H1 (cell line): Measurements from ENCODE around the gene ADGB. TPM values are rescaled to one million over a fixed set of nuclear protein-coding genes. Genes with fewer than 3 reads are reported as not detected.

Experiments
- CTCF ChIA-PET: fragments of 300-600 bp; sonication (Branson Sonifier 250); formaldehyde crosslinking; loops from one replicate; lab custom pipeline; 2021; ENCODE audit not compliant: partially characterized antibody; lab: Charles Lee
- POLR2A ChIA-PET: fragments of 300-600 bp; sonication (Branson Sonifier 250); formaldehyde crosslinking; loops from one replicate; lab custom pipeline; 2021; ENCODE audit warnings: inconsistent platforms; ENCODE audit not compliant: partially characterized antibody; lab: Charles Lee
- DNase-seq, 2 experiments: peaks; one replicate each; pipeline versions ENCODE4 v3.0.0 to v3.0.0-alpha.2; 2010 to 2022; ENCODE audit warnings: low spot score in 2 of 2, low read depth in 1 of 2, mixed read lengths in 1 of 2
- FAIRE-seq: peaks from 2 replicates; lab custom pipeline; 2011; peaks lifted over from hg19 to GRCh38; lab: Jason Lieb, UNC
- H2AFZ ChIP-seq: 2 replicates; pipeline ENCODE4 v1.8.1; 2012; ENCODE audit warnings: low read length, inconsistent platforms
- H2AK5ac ChIP-seq: 2 replicates; pipeline ENCODE4 v1.6.1; 2013; ENCODE audit warnings: low read depth, low read length
- H2BK120ac ChIP-seq: replicated peaks from 2 replicates; pipeline ENCODE3; 2013; ENCODE audit warnings: low read depth, low read length, inconsistent platforms
- H2BK12ac ChIP-seq: 2 replicates; pipeline ENCODE4 v1.6.1; 2013; ENCODE audit warnings: low read depth, low read length
- H2BK15ac ChIP-seq: 2 replicates; pipeline ENCODE4 v1.6.1; 2013; ENCODE audit warnings: low read length
- H2BK20ac ChIP-seq: 2 replicates; pipeline ENCODE4 v1.6.1; 2013; ENCODE audit warnings: low read length
- H2BK5ac ChIP-seq: 2 replicates; pipeline ENCODE4 v1.6.1; 2013; ENCODE audit warnings: low read depth, low read length
- H3K14ac ChIP-seq: 2 replicates; pipeline ENCODE4 v1.6.1; 2013; ENCODE audit warnings: inconsistent platforms; ENCODE audit not compliant: insufficient read length
- H3K18ac ChIP-seq: 2 replicates; pipeline ENCODE4 v1.6.1; 2013; ENCODE audit warnings: low read length; ENCODE audit errors: extremely low read depth
- H3K23ac ChIP-seq: 2 replicates; pipeline ENCODE4 v1.6.1; 2013; ENCODE audit warnings: inconsistent platforms; ENCODE audit not compliant: insufficient read length
- H3K23me2 ChIP-seq: 2 replicates; pipeline ENCODE4 v1.6.1; 2013; ENCODE audit warnings: low read depth, low read length
- H3K27ac ChIP-seq: 2 replicates; pipeline ENCODE4 v1.6.1; 2011; ENCODE audit warnings: low read depth, low read length, inconsistent platforms
- H3K27me3 ChIP-seq, 4 experiments: replicated peaks in 1 of 4; 1 replicate in 1 of 4; 2 replicates in 3 of 4; pipeline versions ENCODE4 v1.6.1 to v1.8.1; 2011 to 2013; ENCODE audit warnings: low read length in 3 of 4, mild to moderate bottlenecking in 3 of 4, inconsistent platforms in 2 of 4, mixed read lengths in 2 of 4, moderate library complexity in 1 of 4; ENCODE audit not compliant: control insufficient read depth in 3 of 4, insufficient read depth in 3 of 4; ENCODE audit errors: extremely low read depth in 1 of 4
- H3K36me3 ChIP-seq, 4 experiments: 2 replicates each; pipeline versions ENCODE4 v1.6.1 to v1.8.1; 2011 to 2013; ENCODE audit warnings: mild to moderate bottlenecking in 4 of 4, low read length in 3 of 4, moderate library complexity in 2 of 4, control low read depth in 1 of 4, inconsistent platforms in 1 of 4; ENCODE audit not compliant: insufficient read depth in 4 of 4, control insufficient read depth in 2 of 4
- H3K4ac ChIP-seq: replicated peaks from 2 replicates; pipeline ENCODE3; 2013; ENCODE audit warnings: low read length, low read depth, mixed read lengths, inconsistent platforms; ENCODE audit not compliant: insufficient read length
- H3K4me1 ChIP-seq, 4 experiments: replicated peaks in 1 of 4; 1 replicate in 1 of 4; 2 replicates in 3 of 4; pipeline versions ENCODE4 v1.6.1 to v1.8.1; 2011 to 2013; ENCODE audit warnings: low read length in 3 of 4, inconsistent platforms in 2 of 4, mixed read lengths in 1 of 4; ENCODE audit not compliant: insufficient read depth in 4 of 4, control insufficient read depth in 3 of 4
- H3K4me2 ChIP-seq, 2 experiments: 2 replicates each; pipeline versions ENCODE4 v1.6.1 to v1.8.1; 2011 to 2013; ENCODE audit warnings: low read depth in 2 of 2, low read length in 2 of 2, control low read depth in 1 of 2, inconsistent platforms in 1 of 2, mild to moderate bottlenecking in 1 of 2; ENCODE audit not compliant: insufficient read depth in 1 of 2
- H3K4me3 ChIP-seq, 4 experiments: fragments of 200-600, 300-600 bp in 1 of 4; sonication (generic), shearing (Covaris generic), sonication (Bioruptor Twin) in 1 of 4; 2 replicates each; pipeline versions ENCODE4 v1.5.1 to v1.8.1; 2011 to 2016; ENCODE audit warnings: low read length in 4 of 4, low read depth in 3 of 4, control low read depth in 2 of 4, inconsistent platforms in 2 of 4, mild to moderate bottlenecking in 2 of 4, mixed read lengths in 1 of 4, moderate library complexity in 1 of 4; ENCODE audit not compliant: insufficient read depth in 2 of 4; ENCODE audit errors: extremely low read depth in 1 of 4
- H3K56ac ChIP-seq: replicated peaks from 2 replicates; pipeline ENCODE3; 2013; ENCODE audit warnings: low read depth, mild to moderate bottlenecking, mixed read lengths, low read length, inconsistent platforms; ENCODE audit not compliant: insufficient read length
- H3K79me1 ChIP-seq: 2 replicates; pipeline ENCODE4 v1.6.1; 2013; ENCODE audit warnings: low read depth, low read length, control low read depth
- H3K79me2 ChIP-seq, 2 experiments: 2 replicates each; pipeline versions ENCODE4 v1.6.1 to v1.8.1; 2012 to 2013; ENCODE audit warnings: low read length in 2 of 2, mild to moderate bottlenecking in 2 of 2, inconsistent platforms in 1 of 2; ENCODE audit not compliant: insufficient read depth in 2 of 2, control insufficient read depth in 1 of 2
- H3K9ac ChIP-seq, 4 experiments: replicated peaks in 1 of 4; 1 replicate in 1 of 4; 2 replicates in 3 of 4; pipeline versions ENCODE4 v1.6.1 to v1.8.1; 2011 to 2013; ENCODE audit warnings: low read depth in 3 of 4, low read length in 3 of 4, control low read depth in 2 of 4, mild to moderate bottlenecking in 2 of 4, moderate library complexity in 2 of 4, inconsistent platforms in 1 of 4; ENCODE audit errors: extremely low read depth in 1 of 4
- H3K9me3 ChIP-seq, 2 experiments: 2 replicates each; pipeline versions ENCODE4 v1.6.1 to v1.8.1; 2012 to 2013; ENCODE audit warnings: mild to moderate bottlenecking in 2 of 2, moderate library complexity in 2 of 2, control low read depth in 1 of 2, inconsistent platforms in 1 of 2, low read depth in 1 of 2, low read length in 1 of 2, mixed read lengths in 1 of 2; ENCODE audit not compliant: insufficient read depth in 2 of 2
- H4K20me1 ChIP-seq, 2 experiments: replicated peaks in 1 of 2; 2 replicates each; pipeline versions ENCODE3 to v1.8.1; 2011 to 2013; ENCODE audit warnings: inconsistent platforms in 2 of 2, low read length in 2 of 2, mild to moderate bottlenecking in 1 of 2; ENCODE audit not compliant: insufficient read depth in 2 of 2, control insufficient read depth in 1 of 2
- H4K5ac ChIP-seq: 2 replicates; pipeline ENCODE4 v1.6.1; 2013; ENCODE audit warnings: low read length, low read depth, mixed read lengths, inconsistent platforms; ENCODE audit not compliant: insufficient read length
- H4K8ac ChIP-seq: 2 replicates; pipeline ENCODE4 v1.8.0; 2013; ENCODE audit warnings: mild to moderate bottlenecking, moderate library complexity, low read length, inconsistent platforms; ENCODE audit not compliant: insufficient read depth; ENCODE audit errors: extremely low read depth
- H4K91ac ChIP-seq: replicated peaks from 2 replicates; pipeline ENCODE3; 2013; ENCODE audit warnings: low read length, mixed read lengths, inconsistent platforms; ENCODE audit not compliant: insufficient read length
- ASH2L ChIP-seq: fragments of 200-600, 300-600 bp; sonication (generic); IDR thresholded peaks from one replicate; pipeline ENCODE4 v1.7.1; 2017; ENCODE audit warnings: low read length
- EZH2 ChIP-seq: fragments of 200-600 bp; sonication (generic); IDR thresholded peaks from 2 replicates; pipeline ENCODE4 v1.7.1; 2012; ENCODE audit warnings: low read depth, mild to moderate bottlenecking, moderate library complexity, low read length, inconsistent platforms; ENCODE audit not compliant: severe bottlenecking
- GABPA ChIP-seq: IDR thresholded peaks from 2 replicates; pipeline ENCODE4 v1.6.1; 2011; ENCODE audit warnings: mild to moderate bottlenecking, low read length, moderate library complexity, borderline replicate concordance; ENCODE audit not compliant: insufficient read depth
- GTF2F1 ChIP-seq: IDR thresholded peaks from 2 replicates; pipeline ENCODE4 v1.6.1; 2012; ENCODE audit warnings: low read depth, low read length, improper control_type of control experiment, borderline replicate concordance
- MAFK ChIP-seq: IDR thresholded peaks from 2 replicates; pipeline ENCODE4 v1.6.1; 2012; ENCODE audit warnings: low read depth, mild to moderate bottlenecking, improper control_type of control experiment, low read length
- NRF1 ChIP-seq: IDR thresholded peaks from 2 replicates; pipeline ENCODE4 v1.6.1; 2011; ENCODE audit warnings: mild to moderate bottlenecking, low read depth, low read length, improper control_type of control experiment
- POU5F1 ChIP-seq: IDR thresholded peaks from 2 replicates; pipeline ENCODE4 v1.6.1; 2011; ENCODE audit warnings: low read depth, mild to moderate bottlenecking, low read length, moderate library complexity
- SAP30 ChIP-seq: fragments of 300-600 bp; sonication (generic); IDR thresholded peaks from 2 replicates; pipeline ENCODE4 v1.7.1; 2012; ENCODE audit warnings: low read length, moderate library complexity, mild to moderate bottlenecking, inconsistent platforms; ENCODE audit not compliant: insufficient read depth, insufficient replicate concordance
- SIN3A ChIP-seq, 2 experiments: IDR thresholded peaks in 1 of 2; conservative IDR thresholded peaks in 1 of 2; 2 replicates each; pipeline ENCODE4 v1.6.1; 2011 to 2012; ENCODE audit warnings: low read length in 2 of 2, improper control_type of control experiment in 1 of 2, low read depth in 1 of 2, mild to moderate bottlenecking in 1 of 2
- SP1 ChIP-seq: IDR thresholded peaks from 2 replicates; pipeline ENCODE4 v1.6.1; 2011; ENCODE audit warnings: low read depth, low read length
- TAF7 ChIP-seq: optimal IDR thresholded peaks from 2 replicates; pipeline ENCODE3; 2011; ENCODE audit warnings: low read depth, mild to moderate bottlenecking, inconsistent platforms, low read length, moderate library complexity, borderline replicate concordance
- WGBS, 2 experiments: shearing (Covaris generic) in 1 of 2; methylation state at CpG; one replicate each; pipeline versions ENCODE4 v1.1.6 to v1.1.7; 2013 to 2015; ENCODE audit warnings: low lambda C conversion rate in 2 of 2, mixed read lengths in 2 of 2, inconsistent platforms in 1 of 2, low coverage in 1 of 2, missing lambda C conversion rate in 1 of 2; ENCODE audit not compliant: insufficient replicate concordance in 2 of 2, insufficient coverage in 1 of 2, insufficient read length in 1 of 2; ENCODE audit errors: extremely low coverage in 1 of 2, missing lambda C conversion rate in 1 of 2; 5-methylcytosine and 5-hydroxymethylcytosine counted together
- polyA plus RNA-seq, 7 experiments: library from polyadenylated mRNA; depleted of rRNA in 3 of 7; stranded (reverse) in 5 of 7; unstranded in 2 of 7; fragments of >200 nt in 5 of 7; fragments of 200-250 nt in 2 of 7; gene quantifications; 1 replicate in 5 of 7; 2 replicates in 1 of 7; 4 replicates in 1 of 7; pipeline versions ENCODE4 v1.2.1 to v1.2.3, GENCODE V29; 2011 to 2013; ENCODE audit warnings: missing spikeins in 2 of 7, mixed read lengths in 2 of 7
- total RNA-seq: library from RNA; stranded (reverse); fragmentation: NEBNext Ultra II Directional; extraction: Animal tissue kit (Norgen Biotek cat#: 25700); gene quantifications from 2 replicates; pipeline ENCODE4 v1.2.1, GENCODE V29; 2021

The ADGB gene
- total and polyA plus RNA-seq, 2 of the 8 experiments (the other 6 are each of a cell fraction or from before 2014, with no cell fraction given), result not detected

DNA sequence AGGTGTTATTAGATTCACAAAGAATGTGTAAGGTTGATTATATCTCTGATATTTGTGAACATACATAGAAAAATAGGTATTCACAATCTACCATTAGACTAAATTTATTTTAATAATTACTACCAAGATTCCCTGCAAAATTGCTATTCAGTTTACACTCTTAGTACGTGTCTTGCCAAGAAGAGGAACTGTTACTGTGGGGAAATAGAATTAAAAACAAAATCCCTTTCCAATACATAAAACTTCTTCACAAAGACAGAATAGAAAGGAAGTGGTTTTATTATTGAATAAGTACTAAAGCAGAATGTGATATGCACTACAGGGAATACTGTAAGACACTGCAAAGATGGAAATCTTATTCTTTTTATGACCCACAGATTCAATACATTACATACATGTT lies 38.2 kb upstream of the ADGB start:
- Histone ChIP-seq H2BK15ac (no peak overlapping the region), H4K20me1 (no peaks in the 10 kb centered on the region), H3K14ac (no peak overlapping the region), H3K9me3 (no peaks in the 10 kb centered on the region), H2BK5ac (no peak overlapping the region), H3K4me3 (no peak overlapping the region), H3K18ac (no peak overlapping the region), H3K23ac (no peak overlapping the region), H3K4ac (no peak overlapping the region), H3K4me1 (no peaks in the 10 kb centered on the region), H3K56ac (no peak overlapping the region), H3K27ac (no peak overlapping the region), H3K36me3 (no peaks in the 10 kb centered on the region), H3K9ac (no peak overlapping the region), H3K79me2 (no peaks in the 10 kb centered on the region), H3K23me2 (no peaks in the 10 kb centered on the region), H3K4me2 (no peak overlapping the region), H2AFZ (no peak overlapping the region), H2AK5ac (no peak overlapping the region), H2BK12ac (no peak overlapping the region), H3K79me1 (no peaks in the 10 kb centered on the region), H3K27me3 (no peaks in the 10 kb centered on the region), H2BK20ac (no peak overlapping the region), H2BK120ac (no peak overlapping the region), H4K5ac (no peak overlapping the region), H4K91ac (no peak overlapping the region), H4K8ac (no peak overlapping the region)
- TF ChIP-seq POU5F1, result no peak
- no peak for TF ChIP-seq MAFK
- no peak for TF ChIP-seq SP1
- no peak for TF ChIP-seq NRF1
- TF ChIP-seq EZH2, result no peak
- TF ChIP-seq TAF7, result no peak
- TF ChIP-seq SIN3A (conservative IDR thresholded peaks at IDR 0.05 in 1 of 2, IDR thresholded peaks at IDR 0.05 in 1 of 2; ENCODE audit: low read depth in 1 of 2, low read length in 2 of 2), result no peak
- TF ChIP-seq SAP30, result no peak
- TF ChIP-seq ASH2L, result no peak
- no peak for TF ChIP-seq GTF2F1
- TF ChIP-seq GABPA, result no peak
- ChIA-PET POLR2A (no interaction called here), CTCF (interaction anchor here (0.5 kb wide), 1 partner anchor 47 kb away, joined by 3 read pairs; no protein-coding TSS in a partner anchor)
- no peak for DNase-seq
- WGBS, 2 experiments, result 96% methylated on average over 1 of the region's 1 CpG; no CpG with 5 or more reads in 1 of the 2 experiments
- no peak for FAIRE-seq
